ENCODE data around the gene RIT2.

The RIT2 gene

GRCh38 chr18:42937436-42937835, 178.0 kb downstream of the RIT2 start:
- no peaks in the 10 kb centered on the region for H3K9me3 ChIP-seq (ENCODE audit: control insufficient read depth, low read length)
- H3K18ac ChIP-seq (ENCODE audit: low read depth in 1 of 2, low read length in 2 of 2), result no peak overlapping the region
- no peak overlapping the region for H2BK15ac ChIP-seq (ENCODE audit: low read depth, poor library complexity, severe bottlenecking)
- H3K36me3 ChIP-seq (ENCODE audit: control insufficient read depth in 1 of 2, insufficient read depth in 2 of 2, low read depth in 1 of 2, low read length in 2 of 2), result no peaks in the 10 kb centered on the region
- no peak overlapping the region for H4K91ac ChIP-seq (ENCODE audit: low read length)
- no peaks in the 10 kb centered on the region for H3K4me1 ChIP-seq (ENCODE audit: control insufficient read depth, insufficient read depth, low read depth, low read length)
- no peak overlapping the region for H4K8ac ChIP-seq (ENCODE audit: low read length)
- H3K4ac ChIP-seq (ENCODE audit: low read depth in 1 of 2, low read length in 2 of 2), result no peak overlapping the region
- DNase-seq, result peak; percentile 50
- WGBS, result 50% methylated on average over 1 of the region's 2 CpGs
- no peak overlapping the region for H3K4me3 ChIP-seq (ENCODE audit: insufficient read depth in 1 of 2, low read depth in 1 of 2, low read length in 2 of 2)
- H3K4me2 ChIP-seq (ENCODE audit: low read length, poor library complexity, severe bottlenecking), result no peak overlapping the region
- no peaks in the 10 kb centered on the region for H3K27me3 ChIP-seq (ENCODE audit: control insufficient read depth in 1 of 2, insufficient read depth in 1 of 2, low read length in 2 of 2)
- no peak overlapping the region for H2AFZ ChIP-seq (ENCODE audit: low read depth, low read length)
- H2AK5ac ChIP-seq (ENCODE audit: low read length, severe bottlenecking), result no peak overlapping the region
- H2BK12ac ChIP-seq (ENCODE audit: low read length in 2 of 2), result no peak overlapping the region
- no peak overlapping the region for H3K27ac ChIP-seq (ENCODE audit: low read length, poor library complexity, severe bottlenecking)
- no peak overlapping the region for H2BK120ac ChIP-seq (ENCODE audit: low read depth, low read length)
- no peak overlapping the region for H2BK5ac ChIP-seq (ENCODE audit: low read depth, low read length, poor library complexity, severe bottlenecking)
- H3K23ac ChIP-seq (ENCODE audit: low read length in 2 of 2), result no peak overlapping the region
- H3K9ac ChIP-seq (ENCODE audit: low read length), result no peak overlapping the region
- no peaks in the 10 kb centered on the region for H3K79me1 ChIP-seq (replicated peaks; ENCODE audit: low read length, poor library complexity, severe bottlenecking)
- no peak overlapping the region for H3K14ac ChIP-seq (ENCODE audit: low read length in 2 of 2)

- H2BK12ac ChIP-seq (ENCODE audit: low read length in 2 of 2), result peak overlapping the region in 1 of 2 experiments; percentile 23
- H3K79me1 ChIP-seq (replicated peaks; ENCODE audit: low read length, poor library complexity, severe bottlenecking), result no peaks in the 10 kb centered on the region
- no peak overlapping the region for H2AK5ac ChIP-seq (ENCODE audit: low read length, severe bottlenecking)
- no peaks in the 10 kb centered on the region for H3K36me3 ChIP-seq (ENCODE audit: control insufficient read depth in 1 of 2, insufficient read depth in 2 of 2, low read depth in 1 of 2, low read length in 2 of 2)
- H2BK120ac ChIP-seq (ENCODE audit: low read depth, low read length), result no peak overlapping the region
- H4K91ac ChIP-seq (ENCODE audit: low read length), result no peak overlapping the region
- H3K23ac ChIP-seq (ENCODE audit: low read length in 2 of 2), result no peak overlapping the region
- 50% methylated on average over 2 of the region's 2 CpGs for WGBS
- no peak overlapping the region for H3K4ac ChIP-seq (ENCODE audit: low read depth in 1 of 2, low read length in 2 of 2)
- H3K4me2 ChIP-seq (ENCODE audit: low read length, poor library complexity, severe bottlenecking), result no peak overlapping the region
- no peak overlapping the region for H3K18ac ChIP-seq (ENCODE audit: low read depth in 1 of 2, low read length in 2 of 2)
- no peak overlapping the region for H2AFZ ChIP-seq (ENCODE audit: low read depth, low read length)
- H3K4me3 ChIP-seq (ENCODE audit: insufficient read depth in 1 of 2, low read depth in 1 of 2, low read length in 2 of 2), result no peak overlapping the region
- H2BK15ac ChIP-seq (ENCODE audit: low read depth, poor library complexity, severe bottlenecking), result no peak overlapping the region
- no peak overlapping the region for H3K27ac ChIP-seq (ENCODE audit: low read length, poor library complexity, severe bottlenecking)
- no peaks in the 10 kb centered on the region for H3K9me3 ChIP-seq (ENCODE audit: control insufficient read depth, low read length)
- H3K4me1 ChIP-seq (ENCODE audit: control insufficient read depth, insufficient read depth, low read depth, low read length), result no peaks in the 10 kb centered on the region
- H4K8ac ChIP-seq (ENCODE audit: low read length), result no peak overlapping the region
- H3K27me3 ChIP-seq (ENCODE audit: control insufficient read depth in 1 of 2, insufficient read depth in 1 of 2, low read length in 2 of 2), result no peaks in the 10 kb centered on the region
- no peak overlapping the region for H2BK5ac ChIP-seq (ENCODE audit: low read depth, low read length, poor library complexity, severe bottlenecking)
- H3K9ac ChIP-seq (ENCODE audit: low read length), result no peak overlapping the region
- H3K14ac ChIP-seq (ENCODE audit: low read length in 2 of 2), result no peak overlapping the region
- DNase-seq, result peak; percentile 64
Measured at GRCh38 chr18:42936289-42936688, 179.2 kb downstream of the RIT2 start.

GRCh38 chr18:42931491-42931890, 184.0 kb downstream of the RIT2 start:
- Histone ChIP-seq H3K23ac (ENCODE audit: low read length in 2 of 2) (no peak overlapping the region), H3K4me1 (ENCODE audit: control insufficient read depth, insufficient read depth, low read depth, low read length) (no peaks in the 10 kb centered on the region), H2BK120ac (ENCODE audit: low read depth, low read length) (no peak overlapping the region), H3K36me3 (ENCODE audit: control insufficient read depth in 1 of 2, insufficient read depth in 2 of 2, low read depth in 1 of 2, low read length in 2 of 2) (no peaks in the 10 kb centered on the region), H3K9ac (ENCODE audit: low read length) (peak overlapping the region; percentile 69), H3K27ac (ENCODE audit: low read length, poor library complexity, severe bottlenecking) (no peak overlapping the region), H3K4me3 (ENCODE audit: insufficient read depth in 1 of 2, low read depth in 1 of 2, low read length in 2 of 2) (peak overlapping the region in 1 of 2 experiments; percentile 12), H4K8ac (ENCODE audit: low read length) (no peak overlapping the region), H3K9me3 (ENCODE audit: control insufficient read depth, low read length) (no peaks in the 10 kb centered on the region), H4K91ac (ENCODE audit: low read length) (no peak overlapping the region), H2BK15ac (ENCODE audit: low read depth, poor library complexity, severe bottlenecking) (no peak overlapping the region), H3K14ac (ENCODE audit: low read length in 2 of 2) (no peak overlapping the region), H3K27me3 (ENCODE audit: control insufficient read depth in 1 of 2, insufficient read depth in 1 of 2, low read length in 2 of 2) (no peaks in the 10 kb centered on the region), H3K4me2 (ENCODE audit: low read length, poor library complexity, severe bottlenecking) (no peak overlapping the region), H3K4ac (ENCODE audit: low read depth in 1 of 2, low read length in 2 of 2) (no peak overlapping the region), H2AK5ac (ENCODE audit: low read length, severe bottlenecking) (no peak overlapping the region), H3K79me1 (replicated peaks; ENCODE audit: low read length, poor library complexity, severe bottlenecking) (no peaks in the 10 kb centered on the region), H2BK5ac (ENCODE audit: low read depth, low read length, poor library complexity, severe bottlenecking) (no peak overlapping the region), H2BK12ac (ENCODE audit: low read length in 2 of 2) (no peak overlapping the region), H2AFZ (ENCODE audit: low read depth, low read length) (no peak overlapping the region), H3K18ac (ENCODE audit: low read depth in 1 of 2, low read length in 2 of 2) (no peak overlapping the region)
- WGBS, result 0% methylated on average over 3 of the region's 3 CpGs
- peak; percentile 91 for DNase-seq

- H3K4ac ChIP-seq (ENCODE audit: low read depth in 1 of 2, low read length in 2 of 2), result peak overlapping the region; percentile 61 to 91
- H4K91ac ChIP-seq (ENCODE audit: low read length), result peak overlapping the region; percentile 86
- H3K4me1 ChIP-seq (ENCODE audit: control insufficient read depth, insufficient read depth, low read depth, low read length), result no peaks in the 10 kb centered on the region
- peak overlapping the region; percentile 91 for H2BK15ac ChIP-seq (ENCODE audit: low read depth, poor library complexity, severe bottlenecking)
- no peak overlapping the region for H2AFZ ChIP-seq (ENCODE audit: low read depth, low read length)
- H3K27ac ChIP-seq (ENCODE audit: low read length, poor library complexity, severe bottlenecking), result no peak overlapping the region
- peak; percentile 66 for DNase-seq
- H2BK120ac ChIP-seq (ENCODE audit: low read depth, low read length), result peak overlapping the region; percentile 54
- H3K79me1 ChIP-seq (replicated peaks; ENCODE audit: low read length, poor library complexity, severe bottlenecking), result no peaks in the 10 kb centered on the region
- no peak overlapping the region for H2BK5ac ChIP-seq (ENCODE audit: low read depth, low read length, poor library complexity, severe bottlenecking)
- peak overlapping the region; percentile 92 to 93 for H3K18ac ChIP-seq (ENCODE audit: low read depth in 1 of 2, low read length in 2 of 2)
- H3K14ac ChIP-seq (ENCODE audit: low read length in 2 of 2), result no peak overlapping the region
- H3K27me3 ChIP-seq (ENCODE audit: control insufficient read depth in 1 of 2, insufficient read depth in 1 of 2, low read length in 2 of 2), result no peaks in the 10 kb centered on the region
- H3K4me3 ChIP-seq (ENCODE audit: insufficient read depth in 1 of 2, low read depth in 1 of 2, low read length in 2 of 2), result no peak overlapping the region
- no peaks in the 10 kb centered on the region for H3K9me3 ChIP-seq (ENCODE audit: control insufficient read depth, low read length)
- H3K36me3 ChIP-seq (ENCODE audit: control insufficient read depth in 1 of 2, insufficient read depth in 2 of 2, low read depth in 1 of 2, low read length in 2 of 2), result no peaks in the 10 kb centered on the region
- no peak overlapping the region for H2AK5ac ChIP-seq (ENCODE audit: low read length, severe bottlenecking)
- no peak overlapping the region for H3K4me2 ChIP-seq (ENCODE audit: low read length, poor library complexity, severe bottlenecking)
- peak overlapping the region; percentile 69 for H3K9ac ChIP-seq (ENCODE audit: low read length)
- peak overlapping the region; percentile 83 to 88 for H2BK12ac ChIP-seq (ENCODE audit: low read length in 2 of 2)
- peak overlapping the region in 1 of 2 experiments; percentile 72 for H3K23ac ChIP-seq (ENCODE audit: low read length in 2 of 2)
- H4K8ac ChIP-seq (ENCODE audit: low read length), result peak overlapping the region; percentile 59
- 46% methylated on average over 3 of the region's 3 CpGs for WGBS
Measured at GRCh38 chr18:42929857-42930256, 185.6 kb downstream of the RIT2 start.
